Ishikawa (cell line): Measurements from ENCODE around the gene KRT39.

ENCODE experiments used
- CEBPB ChIP-seq: IDR thresholded peaks from 2 replicates; pipeline ENCODE4 v1.6.1; 2012
- CREB1 ChIP-seq: IDR thresholded peaks from 2 replicates; pipeline ENCODE4 v1.6.1; 2012; ENCODE audit warnings: low read depth
- EGR1 ChIP-seq: IDR thresholded peaks from 2 replicates; pipeline ENCODE4 v1.6.1; 2012
- EP300 ChIP-seq: IDR thresholded peaks from 2 replicates; pipeline ENCODE4 v1.6.1; 2012; ENCODE audit warnings: borderline replicate concordance
- FOXM1 ChIP-seq: IDR thresholded peaks from 2 replicates; pipeline ENCODE4 v1.6.1; 2012; ENCODE audit warnings: low read depth, borderline replicate concordance
- NFIC ChIP-seq: IDR thresholded peaks from 2 replicates; pipeline ENCODE4 v1.6.1; 2012
- RAD21 ChIP-seq: IDR thresholded peaks from 2 replicates; pipeline ENCODE4 v1.6.1; 2012; ENCODE audit warnings: low read depth
- TAF1 ChIP-seq: IDR thresholded peaks from 2 replicates; pipeline ENCODE4 v1.6.1; 2012; ENCODE audit warnings: low read depth, mild to moderate bottlenecking
- TCF12 ChIP-seq: IDR thresholded peaks from 2 replicates; pipeline ENCODE4 v1.6.1; 2012; ENCODE audit warnings: low read depth
- TEAD4 ChIP-seq: IDR thresholded peaks from 2 replicates; pipeline ENCODE4 v1.6.1; 2012
- USF1 ChIP-seq: IDR thresholded peaks from 2 replicates; pipeline ENCODE4 v1.6.1; 2012
- YY1 ChIP-seq: IDR thresholded peaks from 2 replicates; pipeline ENCODE4 v1.6.1; 2012; ENCODE audit warnings: low read depth
- ZBTB7A ChIP-seq: IDR thresholded peaks from 2 replicates; pipeline ENCODE4 v1.6.1; 2012; ENCODE audit warnings: low read depth
- TF ChIP-seq, protein P1 (sequence below): IDR thresholded peaks from 2 replicates; pipeline ENCODE4 v1.6.1; 2012; ENCODE audit warnings: low read depth, mild to moderate bottlenecking
- TF ChIP-seq, protein P2 (sequence below): IDR thresholded peaks from 2 replicates; pipeline ENCODE4 v1.6.1; 2012

KRT39 gene

DNA sequence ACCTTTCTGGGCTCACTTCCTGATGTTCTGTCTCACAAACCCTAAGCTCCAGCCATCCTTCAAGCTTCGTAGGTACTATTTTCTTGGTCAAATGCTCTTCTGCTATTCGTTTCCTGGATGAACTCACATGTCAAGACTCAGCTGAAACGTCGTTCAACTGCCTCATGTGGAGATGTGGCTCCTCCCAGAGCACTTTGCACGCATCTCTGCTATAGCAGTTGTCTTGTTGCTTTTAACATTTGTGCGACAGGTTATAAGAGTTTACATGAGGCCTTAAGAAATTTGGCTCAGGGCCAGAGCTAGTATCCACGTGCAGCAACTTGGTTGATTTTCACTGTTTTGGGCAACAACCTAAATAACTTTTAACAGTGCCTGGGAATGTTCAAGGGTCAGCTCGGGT lies 20.2 kb upstream of the KRT39 start:
- TF ChIP-seq CEBPB (no peak), FOXM1 (no peak), CREB1 (no peak), TEAD4 (no peak), TCF12 (no peak), USF1 (no peak), ZBTB7A (no peak), EP300 (no peak), TAF1 (no peak), RAD21 (no peak), YY1 (no peak), EGR1 (no peak), NFIC (no peak)
- TF ChIP-seq, protein P1, sequence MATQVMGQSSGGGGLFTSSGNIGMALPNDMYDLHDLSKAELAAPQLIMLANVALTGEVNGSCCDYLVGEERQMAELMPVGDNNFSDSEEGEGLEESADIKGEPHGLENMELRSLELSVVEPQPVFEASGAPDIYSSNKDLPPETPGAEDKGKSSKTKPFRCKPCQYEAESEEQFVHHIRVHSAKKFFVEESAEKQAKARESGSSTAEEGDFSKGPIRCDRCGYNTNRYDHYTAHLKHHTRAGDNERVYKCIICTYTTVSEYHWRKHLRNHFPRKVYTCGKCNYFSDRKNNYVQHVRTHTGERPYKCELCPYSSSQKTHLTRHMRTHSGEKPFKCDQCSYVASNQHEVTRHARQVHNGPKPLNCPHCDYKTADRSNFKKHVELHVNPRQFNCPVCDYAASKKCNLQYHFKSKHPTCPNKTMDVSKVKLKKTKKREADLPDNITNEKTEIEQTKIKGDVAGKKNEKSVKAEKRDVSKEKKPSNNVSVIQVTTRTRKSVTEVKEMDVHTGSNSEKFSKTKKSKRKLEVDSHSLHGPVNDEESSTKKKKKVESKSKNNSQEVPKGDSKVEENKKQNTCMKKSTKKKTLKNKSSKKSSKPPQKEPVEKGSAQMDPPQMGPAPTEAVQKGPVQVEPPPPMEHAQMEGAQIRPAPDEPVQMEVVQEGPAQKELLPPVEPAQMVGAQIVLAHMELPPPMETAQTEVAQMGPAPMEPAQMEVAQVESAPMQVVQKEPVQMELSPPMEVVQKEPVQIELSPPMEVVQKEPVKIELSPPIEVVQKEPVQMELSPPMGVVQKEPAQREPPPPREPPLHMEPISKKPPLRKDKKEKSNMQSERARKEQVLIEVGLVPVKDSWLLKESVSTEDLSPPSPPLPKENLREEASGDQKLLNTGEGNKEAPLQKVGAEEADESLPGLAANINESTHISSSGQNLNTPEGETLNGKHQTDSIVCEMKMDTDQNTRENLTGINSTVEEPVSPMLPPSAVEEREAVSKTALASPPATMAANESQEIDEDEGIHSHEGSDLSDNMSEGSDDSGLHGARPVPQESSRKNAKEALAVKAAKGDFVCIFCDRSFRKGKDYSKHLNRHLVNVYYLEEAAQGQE = no peak
- TF ChIP-seq, protein P2, sequence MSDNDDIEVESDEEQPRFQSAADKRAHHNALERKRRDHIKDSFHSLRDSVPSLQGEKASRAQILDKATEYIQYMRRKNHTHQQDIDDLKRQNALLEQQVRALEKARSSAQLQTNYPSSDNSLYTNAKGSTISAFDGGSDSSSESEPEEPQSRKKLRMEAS = no peak

DNA sequence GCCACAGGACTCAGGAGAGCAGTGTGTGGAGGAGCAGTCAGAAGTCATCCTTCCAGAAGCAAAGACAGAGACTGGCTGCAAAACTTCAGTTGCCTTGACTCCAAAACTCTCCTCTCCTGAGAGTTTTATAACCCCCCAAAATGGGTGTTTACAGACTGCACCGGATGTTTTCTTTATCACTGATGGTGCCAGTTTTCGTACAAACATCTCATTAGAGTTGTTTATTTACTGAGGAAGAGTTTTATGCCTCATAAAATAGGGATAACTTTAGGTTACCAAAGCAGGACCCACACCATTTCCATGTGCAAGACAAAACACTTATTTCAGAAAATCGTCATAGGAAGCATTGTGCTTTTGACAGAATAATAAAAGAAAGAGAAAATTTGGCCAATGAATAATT lies 17.5 kb upstream of the KRT39 start, which contains the start of gene KRT40:
KRT40 (minus strand) TSS at position 101 of the 400 bp plus-strand sequence; CDS start at position 48, 53 bp downstream.
- no peak for TF ChIP-seq ZBTB7A

DNA sequence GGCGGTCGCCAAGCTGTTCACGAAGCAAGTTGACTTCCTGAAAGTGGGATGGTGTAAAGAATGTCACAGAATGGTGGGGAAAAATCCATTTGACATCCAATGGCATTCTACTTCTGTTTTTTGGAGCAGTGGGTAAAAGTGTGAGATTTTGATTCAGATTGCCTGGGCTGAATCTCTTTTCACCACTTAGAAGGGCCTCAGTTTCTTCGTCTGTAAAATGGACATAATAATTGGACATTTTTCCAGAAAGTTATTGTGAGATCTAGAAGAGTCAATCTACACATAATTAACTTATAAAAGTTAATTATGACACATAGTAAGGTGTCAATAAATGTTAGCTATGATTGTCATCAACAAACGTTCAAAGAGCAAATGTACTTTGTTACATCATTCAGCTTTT lies 14.4 kb upstream of the KRT39 start:
- TF ChIP-seq USF1 (no peak), CREB1 (no peak), RAD21 (no peak), CEBPB (no peak), NFIC (no peak), FOXM1 (no peak), YY1 (no peak), EP300 (no peak), TCF12 (no peak), EGR1 (no peak), TEAD4 (no peak), ZBTB7A (no peak), TAF1 (no peak)
- TF ChIP-seq, protein P1 = no peak
- TF ChIP-seq, protein P2 = no peak

DNA sequence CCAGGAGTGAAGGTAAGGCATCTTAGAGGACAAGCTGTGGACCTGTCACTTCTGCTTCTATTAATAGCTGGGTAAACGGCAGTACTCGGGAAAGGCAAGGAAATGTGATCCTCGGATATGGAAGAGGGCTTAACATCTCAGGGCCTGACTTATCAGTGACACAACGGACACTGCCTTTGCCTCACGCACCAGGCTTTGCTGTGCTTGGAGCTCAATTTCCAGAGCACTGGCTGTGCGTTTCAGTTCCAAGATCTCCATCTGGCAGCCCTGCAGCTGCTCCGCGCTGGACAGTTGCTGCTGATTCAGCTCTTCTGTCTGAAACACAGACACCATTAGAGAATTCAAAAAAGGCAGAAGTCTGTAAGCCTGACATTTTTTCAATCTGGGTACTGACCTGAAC lies 13.8 kb upstream of the KRT39 start:
- no peak for TF ChIP-seq FOXM1
- no peak for TF ChIP-seq USF1
- TF ChIP-seq, protein P2 = no peak
- no peak for TF ChIP-seq TAF1

DNA sequence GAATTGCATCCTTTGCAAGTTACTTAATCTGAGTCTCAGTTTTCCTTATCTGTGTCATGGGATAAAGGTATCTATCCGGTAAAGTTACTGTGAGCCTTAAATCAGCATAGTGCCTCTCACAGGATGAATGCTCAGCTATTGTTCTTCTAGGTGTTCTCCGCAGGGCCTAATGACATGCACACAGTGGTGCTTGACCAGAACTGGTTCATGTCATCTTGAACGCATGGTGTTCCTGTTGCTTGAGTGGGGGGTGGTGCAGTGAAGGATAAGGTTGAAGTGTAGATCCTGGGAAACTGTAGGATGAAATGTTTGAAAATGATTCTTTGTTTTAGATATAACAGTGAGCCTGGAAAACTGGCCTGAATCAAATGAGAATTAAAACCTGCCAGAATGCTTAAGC lies 13.4 kb upstream of the KRT39 start:
- no peak for TF ChIP-seq FOXM1
- TF ChIP-seq NFIC = no peak
- TF ChIP-seq, protein P2 = no peak
- TF ChIP-seq CREB1 = no peak
- no peak for TF ChIP-seq TAF1
- no peak for TF ChIP-seq TCF12
- TF ChIP-seq, protein P1 = no peak
- TF ChIP-seq CEBPB = no peak
- no peak for TF ChIP-seq EGR1
- no peak for TF ChIP-seq RAD21
- TF ChIP-seq USF1 = no peak
- no peak for TF ChIP-seq ZBTB7A
